ENCODE results near the gene ZYX.

- TF ChIP-seq CTCF (IDR thresholded peaks at IDR 0.05), result no peak
- no peak for TF ChIP-seq EZH2 (IDR thresholded peaks at IDR 0.05; ENCODE audit: borderline replicate concordance, insufficient read depth, low read depth, low read length, poor library complexity, severe bottlenecking)
These were observed 45.5 kb downstream of the ZYX start for GRCh38 chr7:143426479-143427142.
